ENCODE results near the gene OR6J1. TPM values are rescaled to one million over a fixed set of nuclear protein-coding genes. Genes with fewer than 3 reads are reported as not detected.

OR6J1 gene
- total RNA-seq, 2 donors from 2014 or later, result not detected

- peak; percentile 87 for TF ChIP-seq POLR2AphosphoS5 (IDR thresholded peaks at IDR 0.05)
- TF ChIP-seq POLR2A (IDR thresholded peaks at IDR 0.05), result peak; percentile 98
- TF ChIP-seq CTCF (IDR thresholded peaks at IDR 0.05), result peak in 1 of 4 experiments; percentile 8
- Histone ChIP-seq H3K27me3 (replicated peaks; ENCODE audit: insufficient read depth) (no peaks in the 10 kb centered on the region), H3K36me3 (peaks cover 0 to 1% of the 10 kb centered on the region in 2 donors), H3K4me1 (replicated peaks) (no peaks in the 10 kb centered on the region), H3K9me3 (no peaks in the 10 kb centered on the region), H3K4me3 (peak within 1 kb of the TSS; percentile 70 to 72), H3K27ac (peak within 1 kb of the TSS; percentile 91 to 95)
- under 1% methylated on average over 49 of the region's 49 CpGs for WGBS
- DNase-seq (ENCODE audit: low spot score), result peak; percentile 82
- intact Hi-C loops (cut with DNase I), result loop anchor here (10.0 kb wide), 1 partner anchor 167 kb away; the partner anchor contains the start of gene OXA1L
Observed at GRCh38 chr14:22598099-22598895, 45.9 kb downstream of the OR6J1 start, which contains the start of gene ABHD4. ABHD4 (plus strand) TSS chr14:22598300; CDS start chr14:22598307, 7 bp downstream.

GRCh38 chr14:22597771-22598098, 46.4 kb downstream of the OR6J1 start:
- TF ChIP-seq POLR2AphosphoS5 (IDR thresholded peaks at IDR 0.05), result no peak
- peak overlapping the region; percentile 91 to 95 for H3K27ac ChIP-seq
- H3K27me3 ChIP-seq (replicated peaks; ENCODE audit: insufficient read depth), result no peaks in the 10 kb centered on the region
- H3K9me3 ChIP-seq, result no peaks in the 10 kb centered on the region
- WGBS, result 9% methylated on average over 9 of the region's 9 CpGs
- intact Hi-C loops (cut with DNase I), result loop anchor here (10.0 kb wide), 1 partner anchor 167 kb away; the partner anchor contains the start of gene OXA1L
- H3K4me3 ChIP-seq, result peak overlapping the region; percentile 70 to 72
- no peaks in the 10 kb centered on the region for H3K36me3 ChIP-seq
- no peaks in the 10 kb centered on the region for H3K4me1 ChIP-seq (replicated peaks)
- DNase-seq (ENCODE audit: low spot score), result no peak

- H3K4me1 ChIP-seq (replicated peaks), result no peaks in the 10 kb centered on the region
- WGBS, result 95% methylated on average over 6 of the region's 6 CpGs
- H3K9me3 ChIP-seq, result no peaks in the 10 kb centered on the region
- no peak overlapping the region for H3K4me3 ChIP-seq
- H3K27me3 ChIP-seq (replicated peaks; ENCODE audit: insufficient read depth), result no peaks in the 10 kb centered on the region
- intact Hi-C loops (cut with DNase I), result loop anchor here (10.0 kb wide), 1 partner anchor 168 kb away; the partner anchor contains the start of gene OXA1L
- DNase-seq (ENCODE audit: low spot score), result no peak
- H3K36me3 ChIP-seq, result no peaks in the 10 kb centered on the region
- TF ChIP-seq POLR2A (IDR thresholded peaks at IDR 0.05) (no peak), POLR2AphosphoS5 (IDR thresholded peaks at IDR 0.05) (no peak), CTCF (IDR thresholded peaks at IDR 0.05) (no peak)
- peak overlapping the region in 1 of 2 donors; percentile 91 for H3K27ac ChIP-seq
Observed at GRCh38 chr14:22597265-22597664, 46.9 kb downstream of the OR6J1 start.

GRCh38 chr14:22596354-22596879, 47.7 kb downstream of the OR6J1 start:
- no peak for DNase-seq (ENCODE audit: low spot score)
- TF ChIP-seq CTCF (IDR thresholded peaks at IDR 0.05), result no peak
- TF ChIP-seq POLR2A (IDR thresholded peaks at IDR 0.05), result no peak
- no peak for TF ChIP-seq POLR2AphosphoS5 (IDR thresholded peaks at IDR 0.05)
- Histone ChIP-seq H3K9me3 (no peaks in the 10 kb centered on the region), H3K4me1 (replicated peaks) (no peaks in the 10 kb centered on the region), H3K27ac (no peak overlapping the region), H3K36me3 (no peaks in the 10 kb centered on the region), H3K4me3 (no peak overlapping the region), H3K27me3 (replicated peaks; ENCODE audit: insufficient read depth) (no peaks in the 10 kb centered on the region)
- WGBS, result 78% methylated on average over 3 of the region's 3 CpGs
- intact Hi-C loops (cut with DNase I), result loop anchor here (10.0 kb wide), 1 partner anchor 168 kb away; the partner anchor contains the start of gene OXA1L

- DNase-seq (ENCODE audit: low spot score), result no peak
- H3K27ac ChIP-seq, result no peak overlapping the region
- TF ChIP-seq CTCF (IDR thresholded peaks at IDR 0.05) (no peak), POLR2A (IDR thresholded peaks at IDR 0.05) (no peak), POLR2AphosphoS5 (IDR thresholded peaks at IDR 0.05) (no peak)
- H3K4me1 ChIP-seq (replicated peaks), result no peaks in the 10 kb centered on the region
- intact Hi-C loops (cut with DNase I), result loop anchor here (10.0 kb wide), 1 partner anchor 171 kb away; the partner anchor contains the start of gene OXA1L
- WGBS, result 46% methylated on average over 4 of the region's 4 CpGs
- no peaks in the 10 kb centered on the region for H3K9me3 ChIP-seq
- no peak overlapping the region for H3K4me3 ChIP-seq
- no peaks in the 10 kb centered on the region for H3K27me3 ChIP-seq (replicated peaks; ENCODE audit: insufficient read depth)
- no peaks in the 10 kb centered on the region for H3K36me3 ChIP-seq
Observed at GRCh38 chr14:22594156-22594716, 49.9 kb downstream of the OR6J1 start.
